GM23338 (cell line): ENCODE data around the gene VPS41. TPM values are rescaled to one million over a fixed set of nuclear protein-coding genes. Genes with fewer than 3 reads are reported as not detected.
A peak's percentile ranks its signal among the peaks of the same experiment; 100 is the strongest.

Experiments
- ATAC-seq: fragments of 200-7000 bp; cut with Tn5 transposase; 3 replicates; pipeline ENCODE4 v1.9.1; 2020
- DNase-seq: peaks from one replicate; pipeline ENCODE4 v3.0.0-alpha.2; 2015; ENCODE audit warnings: low spot score
- H2AFZ ChIP-seq: fragments of 200-600 bp; sonication (generic); 2 replicates; pipeline ENCODE4 v1.8.0; 2016; ENCODE audit warnings: antibody characterized with exemption, mild to moderate bottlenecking, moderate library complexity
- H3F3A ChIP-seq: fragments of 200-600 bp; sonication (generic); replicated peaks from 2 replicates; pipeline ENCODE4 v1.8.0; 2017; ENCODE audit warnings: antibody characterized with exemption, mixed run types, low read depth
- H3K27ac ChIP-seq: fragments of 200-600 bp; sonication (generic); 2 replicates; pipeline ENCODE4 v1.6.1; 2016; ENCODE audit warnings: low read depth
- H3K27me3 ChIP-seq: fragments of 200-600 bp; sonication (generic); 2 replicates; pipeline ENCODE4 v1.8.0; 2016; ENCODE audit warnings: mild to moderate bottlenecking, mixed run types, moderate library complexity; ENCODE audit not compliant: insufficient read depth
- H3K36me3 ChIP-seq: fragments of 200-600 bp; sonication (generic); 2 replicates; pipeline ENCODE4 v1.8.0; 2016; ENCODE audit warnings: mild to moderate bottlenecking; ENCODE audit not compliant: insufficient read depth
- H3K4me1 ChIP-seq: fragments of 200-600 bp; sonication (generic); 2 replicates; pipeline ENCODE4 v1.8.0; 2016; ENCODE audit warnings: mild to moderate bottlenecking, moderate library complexity; ENCODE audit not compliant: insufficient read depth
- H3K4me2 ChIP-seq: fragments of 200-600 bp; sonication (generic); 2 replicates; pipeline ENCODE4 v1.7.1; 2017; ENCODE audit warnings: mixed run types
- H3K4me3 ChIP-seq: fragments of 200-600 bp; sonication (generic); 2 replicates; pipeline ENCODE4 v1.6.1; 2016; ENCODE audit warnings: mixed run types
- H3K79me2 ChIP-seq: fragments of 200-600 bp; sonication (generic); replicated peaks from 2 replicates; pipeline ENCODE4 v1.8.0; 2017; ENCODE audit warnings: mild to moderate bottlenecking; ENCODE audit not compliant: insufficient read depth
- H3K9me2 ChIP-seq: fragments of 200-600 bp; sonication (generic); 2 replicates; pipeline ENCODE4 v1.8.0; 2017; ENCODE audit not compliant: insufficient read depth
- H4K20me1 ChIP-seq: fragments of 200-600 bp; sonication (generic); replicated peaks from 2 replicates; pipeline ENCODE4 v1.8.0; 2017; ENCODE audit warnings: mild to moderate bottlenecking; ENCODE audit not compliant: insufficient read depth
- H3K27ac Mint-ChIP-seq: 2 replicates; pipeline ENCODE4 v1.8.0; 2020; ENCODE audit warnings: inconsistent platforms, mild to moderate bottlenecking, moderate library complexity, mixed read lengths
- H3K27me3 Mint-ChIP-seq: 3 replicates; pipeline ENCODE4 v1.8.0; 2022; ENCODE audit warnings: low read depth, mild to moderate bottlenecking, moderate library complexity, mixed read lengths, inconsistent platforms; ENCODE audit not compliant: insufficient read depth, poor library complexity
- H3K36me3 Mint-ChIP-seq: 3 replicates; pipeline ENCODE4 v1.8.0; 2021; ENCODE audit warnings: low read depth, mild to moderate bottlenecking, inconsistent platforms, moderate library complexity, mixed read lengths
- H3K4me1 Mint-ChIP-seq: 3 replicates; pipeline ENCODE4 v1.8.0; 2020; ENCODE audit warnings: mild to moderate bottlenecking, inconsistent platforms, mixed read lengths
- H3K4me3 Mint-ChIP-seq: 3 replicates; pipeline ENCODE4 v1.8.0; 2021; ENCODE audit warnings: moderate library complexity, mild to moderate bottlenecking, inconsistent platforms, mixed read lengths
- H3K9me3 Mint-ChIP-seq: 3 replicates; pipeline ENCODE4 v1.8.0; 2020; ENCODE audit warnings: moderate library complexity, mild to moderate bottlenecking, inconsistent platforms, mixed read lengths
- CREB1 ChIP-seq: fragments of 250-450 bp; sonication (Bioruptor Pico); IDR thresholded peaks from 2 replicates; pipeline ENCODE4 v1.5.0; 2020; ENCODE audit warnings: low read depth, mild to moderate bottlenecking, moderate library complexity
- CTCF ChIP-seq, 2 experiments: fragments of 200-600 bp in 1 of 2; sonication (generic) in 1 of 2; conservative IDR thresholded peaks; 2 replicates each; pipeline versions ENCODE4 v1.5.1 to v1.6.1; 2016 to 2017; ENCODE audit warnings: antibody characterized with exemption in 2 of 2, low read depth in 2 of 2, mild to moderate bottlenecking in 2 of 2, moderate library complexity in 1 of 2
- ETS1 ChIP-seq: IDR thresholded peaks from 2 replicates; pipeline ENCODE4 v1.6.1; 2016; ENCODE audit warnings: antibody characterized with exemption
- EZH2 ChIP-seq: fragments of 200-600 bp; sonication (generic); IDR thresholded peaks from one replicate; pipeline ENCODE4 v1.8.0; 2017; ENCODE audit warnings: antibody characterized with exemption, mild to moderate bottlenecking, low read depth; ENCODE audit not compliant: unreplicated experiment
- EZH2phosphoT487 ChIP-seq: fragments of 200-600 bp; sonication (generic); IDR thresholded peaks from one replicate; pipeline ENCODE4 v1.8.1; 2018; ENCODE audit warnings: antibody characterized with exemption; ENCODE audit not compliant: unreplicated experiment
- JUNB ChIP-seq: IDR thresholded peaks from one replicate; pipeline ENCODE4 v1.6.1; 2016; ENCODE audit warnings: antibody characterized with exemption; ENCODE audit not compliant: unreplicated experiment
- NANOG ChIP-seq: IDR thresholded peaks from 2 replicates; pipeline ENCODE4 v1.6.1; 2016; ENCODE audit warnings: antibody characterized with exemption, borderline replicate concordance
- POLR2AphosphoS5 ChIP-seq: IDR thresholded peaks from 2 replicates; pipeline ENCODE4 v1.6.1; 2016; ENCODE audit warnings: antibody characterized with exemption, low read depth
- REST ChIP-seq: IDR thresholded peaks from one replicate; pipeline ENCODE4 v1.6.1; 2018; ENCODE audit warnings: antibody characterized with exemption; ENCODE audit not compliant: unreplicated experiment
- STAT1 ChIP-seq: IDR thresholded peaks from one replicate; pipeline ENCODE4 v1.6.1; 2016; ENCODE audit warnings: antibody characterized with exemption; ENCODE audit not compliant: unreplicated experiment
- ZNF114 ChIP-seq: fragments of 250-450 bp; sonication (Bioruptor Pico); IDR thresholded peaks from 2 replicates; pipeline ENCODE4 v1.5.0; 2020; ENCODE audit warnings: mild to moderate bottlenecking, moderate library complexity
- ZNF331 ChIP-seq: fragments of 250-450 bp; sonication (Bioruptor Pico); IDR thresholded peaks from 2 replicates; pipeline ENCODE4 v1.5.0; 2020; ENCODE audit warnings: low read depth, mild to moderate bottlenecking, moderate library complexity
- ZNF462 ChIP-seq: fragments of 250-450 bp; sonication (Bioruptor Pico); IDR thresholded peaks from 2 replicates; pipeline ENCODE4 v1.5.0; 2020; ENCODE audit warnings: mild to moderate bottlenecking, moderate library complexity
- polyA plus RNA-seq: library from polyadenylated mRNA; unstranded; fragments of >200 nt; fragmentation: Nextera tagmentation; extraction: Ambion mirVana; gene quantifications from 2 replicates; pipeline ENCODE4 v1.2.1, GENCODE V29; 2016
- total RNA-seq: library from RNA; depleted of rRNA; stranded (reverse); fragments of >200 nt; shearing (Covaris generic); gene quantifications from 2 replicates; pipeline ENCODE4 v1.2.3, GENCODE V29; 2014

The VPS41 gene
- total and polyA plus RNA-seq, 2 experiments from 2014 or later: 20.2 to 41.2 TPM

- DNase-seq (no peak), ATAC-seq (peak; percentile 44; the same call in 1 of the 3 replicates)
- TF ChIP-seq POLR2AphosphoS5 (no peak), EZH2phosphoT487 (no peak), ETS1 (no peak), NANOG (no peak), CREB1 (no peak), CTCF (conservative IDR thresholded peaks at IDR 0.05; ENCODE audit: low read depth in 2 of 2) (no peak), ZNF331 (CRISPR knock-in tag) (no peak), ZNF114 (no peak), ZNF462 (no peak), JUNB (no peak), STAT1 (no peak), REST (no peak), EZH2 (no peak)
- Histone ChIP-seq H4K20me1 (no peaks in the 10 kb centered on the region), H2AFZ (no peak overlapping the region), H3K4me2 (no peak overlapping the region), H3K79me2 (no peaks in the 10 kb centered on the region), H3F3A (no peaks in the 10 kb centered on the region), H3K4me1 (no peaks in the 10 kb centered on the region), H3K27me3 (no peaks in the 10 kb centered on the region), H3K9me2 (0 out of 2 replicates have a peak, but pooled peaks cover 4% of the 10 kb centered on the region), H3K36me3 (no peaks in the 10 kb centered on the region), H3K4me3 (no peak overlapping the region), H3K27ac (no peak overlapping the region)
- no peak overlapping the region for H3K27ac Mint-ChIP-seq
- no peaks in the 10 kb centered on the region for H3K4me1 Mint-ChIP-seq
- no peak overlapping the region for H3K4me3 Mint-ChIP-seq
- H3K36me3 Mint-ChIP-seq: no peaks in the 10 kb centered on the region
- no peaks in the 10 kb centered on the region for H3K9me3 Mint-ChIP-seq
- H3K27me3 Mint-ChIP-seq: no peaks in the 10 kb centered on the region
Measured at GRCh38 chr7:38704751-38705150, 204.2 kb downstream of the VPS41 start.
